HepG2 (cell line): ENCODE results near the gene ARMH4. TPM values are rescaled to one million over a fixed set of nuclear protein-coding genes. Genes with fewer than 3 reads are reported as not detected.

Source experiments
- polyA plus RNA-seq, 8 experiments: library from polyadenylated mRNA; depleted of rRNA in 3 of 8; stranded (reverse) in 7 of 8; unstranded in 1 of 8; fragments of >200 nt; fragmentation: Illumina TruSeq in 4 of 8; extraction: Trizol in 4 of 8; gene quantifications; 2 replicates each; pipeline versions ENCODE4 v1.2.1 to v1.2.3, GENCODE V29; 2011 to 2016; ENCODE audit warnings: low read depth in 4 of 8, missing spikeins in 1 of 8, mixed read lengths in 1 of 8; ENCODE audit not compliant: insufficient read depth in 1 of 8
- small RNA-seq, 3 experiments: library from RNA; depleted of rRNA; stranded (forward); fragments of <200 nt; gene quantifications; one replicate each; pipeline ENCODE3, GENCODE V24; 2012; ENCODE audit warnings: low read depth in 2 of 3, low replicate concordance in 1 of 3; ENCODE audit not compliant: insufficient read length in 3 of 3, insufficient read depth in 2 of 3
- total RNA-seq, 5 experiments: library from RNA; depleted of rRNA; stranded (reverse); fragments of >200 nt; fragmentation: Illumina TruSeq; extraction: Trizol; gene quantifications; 2 replicates each; pipeline ENCODE4 v1.2.3, GENCODE V29; 2016; ENCODE audit warnings: low read depth in 1 of 5

Gene ARMH4
- total and polyA plus RNA-seq, 2 of the 13 experiments (the other 11 are each of a cell fraction or from before 2014, with no cell fraction given), result 0.02 to 0.18 TPM

Small RNAs within 50 kb of the gene (small RNA-seq; reads per million reads assigned to genes)
- 0 reads per million in 3 experiments for gene RN7SL598P

Other genes starting within 250 kb of the ARMH4 start
- 41.3 and 49.4 TPM in 2 replicates for gene ACTR10, start 47.9 kb upstream of the ARMH4 start, total RNA-seq (2016; rRNA removed; fragmentation: Illumina TruSeq; extraction: Trizol)
- 27.5 and 30.0 TPM in 2 replicates for gene ACTR10, start 47.9 kb upstream of the ARMH4 start, polyA plus RNA-seq (2011; rRNA removed)
- 275 and 443 TPM in 2 replicates for gene PSMA3, start 92.6 kb upstream of the ARMH4 start, total RNA-seq (2016; rRNA removed; fragmentation: Illumina TruSeq; extraction: Trizol)
- gene PSMA3, start 92.6 kb upstream of the ARMH4 start, polyA plus RNA-seq (2011; rRNA removed), result 167 and 232 TPM in 2 replicates
- gene ARID4A, start 146.3 kb upstream of the ARMH4 start, total RNA-seq (2016; rRNA removed; fragmentation: Illumina TruSeq; extraction: Trizol), result 9.7 and 9.9 TPM in 2 replicates
- 6.2 and 7.2 TPM in 2 replicates for gene ARID4A, start 146.3 kb upstream of the ARMH4 start, polyA plus RNA-seq (2011; rRNA removed)
- 0.46 TPM in 1 of 2 replicates, not detected in the other for gene TOMM20L, start 243.7 kb upstream of the ARMH4 start, total RNA-seq (2016; rRNA removed; fragmentation: Illumina TruSeq; extraction: Trizol)
- not detected in 2 replicates for gene TOMM20L, start 243.7 kb upstream of the ARMH4 start, polyA plus RNA-seq (2011; rRNA removed)